ENCODE data around the gene EPHA4. TPM values are rescaled to one million over a fixed set of nuclear protein-coding genes. Genes with fewer than 3 reads are reported as not detected.

Gene EPHA4
- total RNA-seq, 2 experiments from 2014 or later, result 0.23 TPM; not detected in 1

GRCh38 chr2:221581986-221582385, 9.9 kb upstream of the EPHA4 start:
- Histone ChIP-seq H3K79me2 (ENCODE audit: insufficient read depth, low read depth, low read length) (no peaks in the 10 kb centered on the region), H3K27ac (ENCODE audit: low read depth, low read length, poor library complexity, severe bottlenecking) (no peak overlapping the region), H3K9me2 (ENCODE audit: insufficient read depth, low read length) (no peaks in the 10 kb centered on the region), H3K36me3 (ENCODE audit: insufficient read depth, low read length) (no peaks in the 10 kb centered on the region), H3K4me1 (ENCODE audit: insufficient read depth, low read length, poor library complexity, severe bottlenecking) (no peaks in the 10 kb centered on the region), H4K20me1 (ENCODE audit: insufficient read depth, low read length) (no peaks in the 10 kb centered on the region), H2AFZ (ENCODE audit: low read length) (no peak overlapping the region), H3K4me2 (ENCODE audit: low read length) (no peak overlapping the region), H3K4me3 (ENCODE audit: low read depth, low read length, poor library complexity, severe bottlenecking) (no peak overlapping the region), H3K9me3 (ENCODE audit: low read length) (no peaks in the 10 kb centered on the region)
- TF ChIP-seq CTCF (conservative IDR thresholded peaks at IDR 0.05; ENCODE audit: low read length), result no peak
- TF ChIP-seq EZH2phosphoT487 (IDR thresholded peaks at IDR 0.05; ENCODE audit: borderline replicate concordance, low read depth, low read length), result no peak
- no peak for DNase-seq (ENCODE audit: low spot score)
- ChIA-PET CTCF (ENCODE audit: unreplicated experiment) (no interaction called here), POLR2A (no interaction called here)
- intact Hi-C loops (cut with micrococcal nuclease; ENCODE audit: unreplicated experiment), result loop anchor here (5.0 kb wide), 1 partner anchor 1045 kb away; no protein-coding TSS in a partner anchor
- no TSS peak for BruUV-seq (replicated peaks)

GRCh38 chr2:221574231-221574570, 2.1 kb upstream of the EPHA4 start:
- H3K79me2 ChIP-seq (ENCODE audit: insufficient read depth, low read depth, low read length), result no peaks in the 10 kb centered on the region
- H2AFZ ChIP-seq (ENCODE audit: low read length), result peak overlapping the region; percentile 16; the same call in 1 of the 2 replicates
- TF ChIP-seq EZH2phosphoT487 (IDR thresholded peaks at IDR 0.05; ENCODE audit: borderline replicate concordance, low read depth, low read length) (no peak), CTCF (conservative IDR thresholded peaks at IDR 0.05; ENCODE audit: low read length) (no peak)
- no peak for DNase-seq (ENCODE audit: low spot score)
- H3K27ac ChIP-seq (ENCODE audit: low read depth, low read length, poor library complexity, severe bottlenecking), result no peak overlapping the region
- H3K4me2 ChIP-seq (ENCODE audit: low read length), result 0 out of 2 replicates have a peak overlapping the region, but pooled peaks have one; percentile 28
- no peaks in the 10 kb centered on the region for H3K9me2 ChIP-seq (ENCODE audit: insufficient read depth, low read length)
- peaks cover 11% of the 10 kb centered on the region for H3K4me1 ChIP-seq (ENCODE audit: insufficient read depth, low read length, poor library complexity, severe bottlenecking)
- ChIA-PET POLR2A (interaction anchor here (1.2 kb wide), 1 partner anchor 401 kb away, joined by 3 read pairs; no protein-coding TSS in a partner anchor), CTCF (ENCODE audit: unreplicated experiment) (no interaction called here)
- H4K20me1 ChIP-seq (ENCODE audit: insufficient read depth, low read length), result no peaks in the 10 kb centered on the region
- no peaks in the 10 kb centered on the region for H3K9me3 ChIP-seq (ENCODE audit: low read length)
- H3K4me3 ChIP-seq (ENCODE audit: low read depth, low read length, poor library complexity, severe bottlenecking), result no peak overlapping the region
- no TSS peak for BruUV-seq (replicated peaks)
- intact Hi-C loops (cut with micrococcal nuclease; ENCODE audit: unreplicated experiment), result loop anchor here (5.0 to 10.0 kb wide), 2 partner anchors 179 to 372 kb away; no protein-coding TSS in a partner anchor
- H3K36me3 ChIP-seq (ENCODE audit: insufficient read depth, low read length), result no peaks in the 10 kb centered on the region

GRCh38 chr2:221573430-221574230, 1.5 kb upstream of the EPHA4 start:
- peaks cover 11% of the 10 kb centered on the region for H3K4me1 ChIP-seq (ENCODE audit: insufficient read depth, low read length, poor library complexity, severe bottlenecking)
- H3K79me2 ChIP-seq (ENCODE audit: insufficient read depth, low read depth, low read length), result no peaks in the 10 kb centered on the region
- no peaks in the 10 kb centered on the region for H4K20me1 ChIP-seq (ENCODE audit: insufficient read depth, low read length)
- no peaks in the 10 kb centered on the region for H3K9me3 ChIP-seq (ENCODE audit: low read length)
- intact Hi-C loops (cut with micrococcal nuclease; ENCODE audit: unreplicated experiment), result loop anchor here (1.0 to 10.0 kb wide), 4 partner anchors 179 to 1837 kb away; no protein-coding TSS in a partner anchor
- BruUV-seq (replicated peaks), result no TSS peak
- H2AFZ ChIP-seq (ENCODE audit: low read length), result peak overlapping the region; percentile 16; the same call in 1 of the 2 replicates
- TF ChIP-seq CTCF (conservative IDR thresholded peaks at IDR 0.05; ENCODE audit: low read length), result peak; percentile 87
- TF ChIP-seq EZH2phosphoT487 (IDR thresholded peaks at IDR 0.05; ENCODE audit: borderline replicate concordance, low read depth, low read length), result no peak
- POLR2A ChIA-PET, result interaction anchor here (1.2 kb wide), 1 partner anchor 401 kb away, joined by 3 read pairs; no protein-coding TSS in a partner anchor
- H3K27ac ChIP-seq (ENCODE audit: low read depth, low read length, poor library complexity, severe bottlenecking), result no peak overlapping the region
- H3K4me2 ChIP-seq (ENCODE audit: low read length), result peak overlapping the region; percentile 79; the same call in 1 of the 2 replicates
- no peaks in the 10 kb centered on the region for H3K9me2 ChIP-seq (ENCODE audit: insufficient read depth, low read length)
- no peaks in the 10 kb centered on the region for H3K36me3 ChIP-seq (ENCODE audit: insufficient read depth, low read length)
- CTCF ChIA-PET (ENCODE audit: unreplicated experiment), result no interaction called here
- peak; percentile 63 for DNase-seq (ENCODE audit: low spot score)
- no peak overlapping the region for H3K4me3 ChIP-seq (ENCODE audit: low read depth, low read length, poor library complexity, severe bottlenecking)
